ENCODE data around the gene CHMP2A. TPM values are rescaled to one million over a fixed set of nuclear protein-coding genes. Genes with fewer than 3 reads are reported as not detected.
"Not testable (repeated sequence)": the region's sequence is repeated elsewhere in the genome, so short reads cannot be mapped to it uniquely, and the experiment has no call there.

The CHMP2A gene
- total RNA-seq, 1 experiment from 2014 or later = 48.2 TPM

- no peak for DNase-seq (ENCODE audit: low spot score)
These were observed 43.3 kb downstream of the CHMP2A start, which contains the start of gene SLC27A5 for GRCh38 chr19:58511353-58512208. Gene SLC27A5, minus strand, starts transcription at chr19:58511992. Its CDS starts 37 bp downstream, at chr19:58511955.

GRCh38 chr19:58510084-58510862 is 44.6 kb downstream of the CHMP2A start:
- DNase-seq (ENCODE audit: low spot score) = no peak

- no peak for DNase-seq (ENCODE audit: low spot score)
These were observed 45.2 kb downstream of the CHMP2A start for GRCh38 chr19:58509731-58510083.

GRCh38 chr19:58507602-58508223 is 47.2 kb downstream of the CHMP2A start:
- not testable (repeated sequence) for DNase-seq (ENCODE audit: low spot score)

Other genes starting within 250 kb of the CHMP2A start
- 80.2 and 89.6 TPM in 2 replicates for gene ERVK3-1, start 249.7 kb downstream of the CHMP2A start, total RNA-seq (2014; rRNA removed; shearing (Covaris generic))
- 4.0 and 4.1 TPM in 2 replicates for gene ZSCAN22, start 228.1 kb downstream of the CHMP2A start, total RNA-seq (2014; rRNA removed; shearing (Covaris generic))
- 10.7 and 47.6 TPM in 2 replicates for gene A1BG, start 201.6 kb downstream of the CHMP2A start, total RNA-seq (2014; rRNA removed; shearing (Covaris generic))
- gene ZNF497, start 192.4 kb downstream of the CHMP2A start, total RNA-seq (2014; rRNA removed; shearing (Covaris generic)) = 1.7 and 2.4 TPM in 2 replicates
- gene ZNF837, start 174.1 kb downstream of the CHMP2A start, total RNA-seq (2014; rRNA removed; shearing (Covaris generic)) = 3.7 and 5.7 TPM in 2 replicates
- gene RPS5, start 167.8 kb downstream of the CHMP2A start, total RNA-seq (2014; rRNA removed; shearing (Covaris generic)) = 2,652 and 2,662 TPM in 2 replicates
- gene RNF225, start 159.4 kb downstream of the CHMP2A start, total RNA-seq (2014; rRNA removed; shearing (Covaris generic)) = not detected in 2 replicates
- 31.5 and 42.1 TPM in 2 replicates for gene ZNF584, start 146.5 kb downstream of the CHMP2A start, total RNA-seq (2014; rRNA removed; shearing (Covaris generic))
- 0.03 and 0.19 TPM in 2 replicates for gene ZNF132, start 115.0 kb downstream of the CHMP2A start, total RNA-seq (2014; rRNA removed; shearing (Covaris generic))
- gene ZNF324B, start 103.5 kb downstream of the CHMP2A start, total RNA-seq (2014; rRNA removed; shearing (Covaris generic)) = 9.9 and 12.1 TPM in 2 replicates
- 18.4 and 21.5 TPM in 2 replicates for gene ZNF324, start 88.0 kb downstream of the CHMP2A start, total RNA-seq (2014; rRNA removed; shearing (Covaris generic))
- 17.1 and 18.8 TPM in 2 replicates for gene ZNF446, start 78.8 kb downstream of the CHMP2A start, total RNA-seq (2014; rRNA removed; shearing (Covaris generic))
- 2.8 and 6.6 TPM in 2 replicates for gene SLC27A5, start 43.1 kb downstream of the CHMP2A start, total RNA-seq (2014; rRNA removed; shearing (Covaris generic))
- 9.0 and 11.9 TPM in 2 replicates for gene ZBTB45, start 35.3 kb downstream of the CHMP2A start, total RNA-seq (2014; rRNA removed; shearing (Covaris generic))
- 545 and 619 TPM in 2 replicates for gene TRIM28, start 11.0 kb downstream of the CHMP2A start, total RNA-seq (2014; rRNA removed; shearing (Covaris generic))
- gene UBE2M, start 3.5 kb upstream of the CHMP2A start, total RNA-seq (2014; rRNA removed; shearing (Covaris generic)) = 141 and 145 TPM in 2 replicates
- gene MZF1, start 18.2 kb upstream of the CHMP2A start, total RNA-seq (2014; rRNA removed; shearing (Covaris generic)) = 17.4 and 17.8 TPM in 2 replicates

Measured in A172 (cell line).